GM18511 (cell line): Measurements from ENCODE around the gene TPSG1.
"Not testable (repeated sequence)": the region's sequence is repeated elsewhere in the genome, so short reads cannot be mapped to it uniquely, and the experiment has no call there.

ENCODE experiments used
- ATAC-seq: cut with Tn5 transposase; IDR thresholded peaks from one replicate; pipeline ENCODE4 v1.9.1; 2021; ENCODE audit warnings: mild to moderate bottlenecking, moderate library complexity; ENCODE audit not compliant: unreplicated experiment

Gene TPSG1

GRCh38 chr16:1225051-1225451, at the start of gene TPSG1:
Gene TPSG1, minus strand, starts transcription at chr16:1225268. Its CDS starts 16 bp downstream, at chr16:1225252.
- no peak for ATAC-seq

GRCh38 chr16:1274767-1275166, 49.7 kb upstream of the TPSG1 start:
- ATAC-seq = no peak

- no peak for ATAC-seq
Measured at GRCh38 chr16:1273816-1274215, 48.7 kb upstream of the TPSG1 start.

- ATAC-seq = no peak
Measured at GRCh38 chr16:1272453-1273198, 47.6 kb upstream of the TPSG1 start.

- ATAC-seq = not testable (repeated sequence)
Measured at GRCh38 chr16:1271724-1272413, 46.8 kb upstream of the TPSG1 start.

- ATAC-seq = no peak
Measured at GRCh38 chr16:1271380-1271723, 46.3 kb upstream of the TPSG1 start.

GRCh38 chr16:1269418-1269817, 44.4 kb upstream of the TPSG1 start:
- not testable (repeated sequence) for ATAC-seq

GRCh38 chr16:1265826-1266225, 40.8 kb upstream of the TPSG1 start:
- ATAC-seq = no peak

- no peak for ATAC-seq
Measured at GRCh38 chr16:1265090-1265630, 40.1 kb upstream of the TPSG1 start.

- ATAC-seq = no peak
Measured at GRCh38 chr16:1264345-1265089, 39.4 kb upstream of the TPSG1 start.

- ATAC-seq = no peak
Measured at GRCh38 chr16:1263591-1264344, 38.7 kb upstream of the TPSG1 start.

- no peak for ATAC-seq
Measured at GRCh38 chr16:1262846-1263221, 37.8 kb upstream of the TPSG1 start.

GRCh38 chr16:1262210-1262845, 37.3 kb upstream of the TPSG1 start:
- ATAC-seq = no peak

GRCh38 chr16:1261131-1261892, 36.2 kb upstream of the TPSG1 start:
- no peak for ATAC-seq

- no peak for ATAC-seq
Measured at GRCh38 chr16:1260101-1260680, 35.1 kb upstream of the TPSG1 start.

- no peak for ATAC-seq
Measured at GRCh38 chr16:1259760-1260068, 34.6 kb upstream of the TPSG1 start.

GRCh38 chr16:1258906-1259759, 34.1 kb upstream of the TPSG1 start:
- ATAC-seq = no peak

GRCh38 chr16:1258225-1258600, 33.1 kb upstream of the TPSG1 start:
- ATAC-seq = no peak
